NCI-H1417 treated with DMSO at 0.1 percent for 48 hours (cell line): ENCODE results near the gene HS3ST5.
"Not testable (repeated sequence)": the region's sequence is repeated elsewhere in the genome, so short reads cannot be mapped to it uniquely, and the experiment has no call there.

Experiments used
- DNase-seq: peaks from one replicate; lab custom pipeline; 2025; lab: John Stamatoyannopoulos, UW

HS3ST5 gene

GRCh38 chr6:114151064-114151690, 191.6 kb downstream of the HS3ST5 start:
- DNase-seq = no peak

GRCh38 chr6:114149182-114149581, 193.6 kb downstream of the HS3ST5 start:
- DNase-seq = not testable (repeated sequence)

GRCh38 chr6:114144887-114145851, 197.7 kb downstream of the HS3ST5 start:
- DNase-seq = no peak

GRCh38 chr6:114142258-114142657, 200.6 kb downstream of the HS3ST5 start:
- DNase-seq = no peak

GRCh38 chr6:114140416-114140815, 202.4 kb downstream of the HS3ST5 start:
- no peak for DNase-seq

GRCh38 chr6:114138577-114139248, 204.1 kb downstream of the HS3ST5 start:
- DNase-seq = no peak

GRCh38 chr6:114135363-114135971, 207.4 kb downstream of the HS3ST5 start:
- DNase-seq = no peak

GRCh38 chr6:114133816-114134215, 209.0 kb downstream of the HS3ST5 start:
- no peak for DNase-seq

GRCh38 chr6:114131945-114132344, 210.9 kb downstream of the HS3ST5 start:
- no peak for DNase-seq

GRCh38 chr6:114125576-114125975, 217.2 kb downstream of the HS3ST5 start:
- no peak for DNase-seq

- no peak for DNase-seq
These were observed 220.7 kb downstream of the HS3ST5 start for GRCh38 chr6:114121913-114122662.

- DNase-seq = no peak
These were observed 223.8 kb downstream of the HS3ST5 start for GRCh38 chr6:114119056-114119455.

- DNase-seq = no peak
These were observed 227.2 kb downstream of the HS3ST5 start for GRCh38 chr6:114115652-114116051.

- DNase-seq = no peak
These were observed 234.5 kb downstream of the HS3ST5 start for GRCh38 chr6:114108119-114109002.

- no peak for DNase-seq
These were observed 236.8 kb downstream of the HS3ST5 start for GRCh38 chr6:114106020-114106419.

- DNase-seq = no peak
These were observed 241.6 kb downstream of the HS3ST5 start for GRCh38 chr6:114101255-114101654.

GRCh38 chr6:114100215-114100994, 242.4 kb downstream of the HS3ST5 start:
- no peak for DNase-seq

- DNase-seq = no peak
These were observed 246.2 kb downstream of the HS3ST5 start for GRCh38 chr6:114096561-114097172.

GRCh38 chr6:114092943-114093342, 249.9 kb downstream of the HS3ST5 start:
- DNase-seq = no peak
